Stimulated activated CD8-positive, alpha-beta memory T cell treated with anti-CD3 and anti-CD28 coated beads, Interleukin-4, amount 100 ng/mL, for 48 hours (primary cell): ENCODE results near the gene FNDC1.
"Not testable (repeated sequence)": the region's sequence is repeated elsewhere in the genome, so short reads cannot be mapped to it uniquely, and the experiment has no call there.

Experiments used
- DNase-seq: peaks from one replicate; pipeline ENCODE4 v3.0.0-alpha.2; 2020

Gene FNDC1

GRCh38 chr6:159261995-159262394 is 92.8 kb downstream of the FNDC1 start:
- DNase-seq, result no peak

- no peak for DNase-seq
Measured at GRCh38 chr6:159262586-159262985, 93.4 kb downstream of the FNDC1 start.

GRCh38 chr6:159267165-159267564 is 98.0 kb downstream of the FNDC1 start:
- peak; percentile 35 for DNase-seq

GRCh38 chr6:159268511-159268910 is 99.3 kb downstream of the FNDC1 start:
- DNase-seq, result no peak

- no peak for DNase-seq
Measured at GRCh38 chr6:159271257-159271656, 102.1 kb downstream of the FNDC1 start.

GRCh38 chr6:159278626-159279025 is 109.4 kb downstream of the FNDC1 start:
- no peak for DNase-seq

- DNase-seq, result no peak
Measured at GRCh38 chr6:159279790-159280277, 110.6 kb downstream of the FNDC1 start.

GRCh38 chr6:159282421-159282820 is 113.2 kb downstream of the FNDC1 start:
- DNase-seq, result no peak

- DNase-seq, result not testable (repeated sequence)
Measured at GRCh38 chr6:159284661-159285060, 115.5 kb downstream of the FNDC1 start.

- DNase-seq, result no peak
Measured at GRCh38 chr6:159298840-159299239, 129.6 kb downstream of the FNDC1 start.

GRCh38 chr6:159299566-159299965 is 130.4 kb downstream of the FNDC1 start:
- no peak for DNase-seq

GRCh38 chr6:159301277-159301676 is 132.1 kb downstream of the FNDC1 start:
- no peak for DNase-seq

- no peak for DNase-seq
Measured at GRCh38 chr6:159301810-159302593, 132.8 kb downstream of the FNDC1 start.

GRCh38 chr6:159302594-159302992 is 133.4 kb downstream of the FNDC1 start:
- no peak for DNase-seq

- DNase-seq, result no peak
Measured at GRCh38 chr6:159303159-159303558, 134.0 kb downstream of the FNDC1 start.

GRCh38 chr6:159303784-159304183 is 134.6 kb downstream of the FNDC1 start:
- no peak for DNase-seq

- DNase-seq, result no peak
Measured at GRCh38 chr6:159304641-159305040, 135.4 kb downstream of the FNDC1 start.

GRCh38 chr6:159305159-159305558 is 136.0 kb downstream of the FNDC1 start:
- DNase-seq, result no peak

GRCh38 chr6:159305804-159306537 is 136.8 kb downstream of the FNDC1 start:
- DNase-seq, result no peak

GRCh38 chr6:159307246-159307790 is 138.1 kb downstream of the FNDC1 start:
- no peak for DNase-seq

- DNase-seq, result no peak
Measured at GRCh38 chr6:159308198-159308597, 139.0 kb downstream of the FNDC1 start.

- no peak for DNase-seq
Measured at GRCh38 chr6:159309723-159310122, 140.5 kb downstream of the FNDC1 start.

- DNase-seq, result no peak
Measured at GRCh38 chr6:159311618-159312017, 142.4 kb downstream of the FNDC1 start.

- DNase-seq, result no peak
Measured at GRCh38 chr6:159312206-159312605, 143.0 kb downstream of the FNDC1 start.
